Small intestine (tissue), 7 donors: ENCODE data around the gene IFNLR1. TPM values are rescaled to one million over a fixed set of nuclear protein-coding genes. Genes with fewer than 3 reads are reported as not detected.

Experiments
- DNase-seq, 2 donors: peaks; one replicate each; pipeline versions ENCODE4 v3.0.0 to v3.0.0-alpha.2; 2013
- FAIRE-seq: peaks from 2 replicates; lab custom pipeline; 2012; peaks lifted over from hg19 to GRCh38; lab: Jason Lieb, UNC
- H3K27ac ChIP-seq, 3 donors: one replicate each; pipeline ENCODE4 v1.5.1; 2013; ENCODE audit warnings: low read length in 2 of 3, mild to moderate bottlenecking in 2 of 3, control low read depth in 1 of 3, inconsistent platforms in 1 of 3, low read depth in 1 of 3, moderate library complexity in 1 of 3
- H3K27me3 ChIP-seq, 3 donors: one replicate each; pipeline ENCODE4 v1.6.1; 2013; ENCODE audit warnings: low read length in 3 of 3, inconsistent platforms in 1 of 3; ENCODE audit not compliant: control insufficient read depth in 3 of 3, insufficient read depth in 3 of 3
- H3K36me3 ChIP-seq, 3 donors: one replicate each; pipeline ENCODE4 v1.6.1; 2013; ENCODE audit warnings: low read length in 3 of 3, inconsistent platforms in 1 of 3, low read depth in 1 of 3, mild to moderate bottlenecking in 1 of 3, moderate library complexity in 1 of 3; ENCODE audit not compliant: control insufficient read depth in 3 of 3, insufficient read depth in 2 of 3
- H3K4me1 ChIP-seq, 3 donors: one replicate each; pipeline ENCODE4 v1.6.1; 2013; ENCODE audit warnings: low read length in 2 of 3, inconsistent platforms in 1 of 3, low read depth in 1 of 3, mild to moderate bottlenecking in 1 of 3, moderate library complexity in 1 of 3; ENCODE audit not compliant: control insufficient read depth in 3 of 3, insufficient read depth in 2 of 3
- H3K4me3 ChIP-seq, 3 donors: one replicate each; pipeline ENCODE4 v1.5.1; 2013; ENCODE audit warnings: low read length in 3 of 3, control low read depth in 1 of 3, inconsistent platforms in 1 of 3, low read depth in 1 of 3, mild to moderate bottlenecking in 1 of 3, moderate library complexity in 1 of 3
- H3K9me3 ChIP-seq, 2 donors: one replicate each; pipeline ENCODE4 v1.6.1; 2013; ENCODE audit warnings: low read depth in 1 of 2, low read length in 1 of 2; ENCODE audit not compliant: control insufficient read depth in 2 of 2, insufficient read depth in 1 of 2
- WGBS, 3 donors: extraction: QIAGEN DNeasy Blood & Tissue Kit; methylation state at CpG; one replicate each; pipeline ENCODE4 v1.1.7; 2013; 5-methylcytosine and 5-hydroxymethylcytosine counted together
- polyA plus RNA-seq, 4 donors: library from polyadenylated mRNA; stranded (reverse) in 3 of 4; unstranded in 1 of 4; fragments of 200-250 nt in 3 of 4; fragments of 120-200 nt in 1 of 4; gene quantifications; one replicate each; pipeline versions ENCODE4 v1.2.1 to v1.2.3, GENCODE V29; 2013
- donor health status: healthy with polysubstance abuse.
- donor health status: control.
- donor health status: control.
- donor health status: Bipolar disorder and iron deficiency.
- donor health status: healthy.

Gene IFNLR1
- polyA plus RNA-seq, 4 donors = 4.8 to 9.8 (median 6.9) TPM

- Histone ChIP-seq H3K27ac (peak overlapping the region in 1 of 3 donors; percentile 78), H3K36me3 (peaks cover 0 to 12% (median 0%) of the 10 kb centered on the region in 3 donors), H3K9me3 (no peaks in the 10 kb centered on the region), H3K4me1 (peaks cover 0 to 71% (median 0%) of the 10 kb centered on the region in 3 donors), H3K27me3 (peaks cover 0 to 6% (median 0%) of the 10 kb centered on the region in 3 donors), H3K4me3 (peak overlapping the region in 1 of 3 donors; percentile 35)
- WGBS, 3 donors = 83 to 94% (median 90%) methylated on average over 19 to 20 of the region's 20 CpGs
- DNase-seq (no peak), FAIRE-seq (no peak)
Observed at GRCh38 chr1:24111262-24111995, 75.7 kb downstream of the IFNLR1 start.

- peaks cover 0 to 6% (median 0%) of the 10 kb centered on the region in 3 donors for H3K27me3 ChIP-seq
- H3K27ac ChIP-seq = no peak overlapping the region
- H3K36me3 ChIP-seq = peaks cover 0 to 12% (median 0%) of the 10 kb centered on the region in 3 donors
- H3K4me1 ChIP-seq = peaks cover 0 to 70% (median 0%) of the 10 kb centered on the region in 3 donors
- H3K9me3 ChIP-seq = no peaks in the 10 kb centered on the region
- 74 to 89% (median 85%) methylated on average over 12 to 14 of the region's 14 CpGs for WGBS, 3 donors
- no peak for DNase-seq
- FAIRE-seq = no peak
- no peak overlapping the region for H3K4me3 ChIP-seq
Observed at GRCh38 chr1:24110642-24111261, 76.3 kb downstream of the IFNLR1 start.

- H3K27me3 ChIP-seq = peaks cover 0 to 6% (median 0%) of the 10 kb centered on the region in 3 donors
- DNase-seq (no peak), FAIRE-seq (no peak)
- 85 to 90% (median 89%) methylated on average over 14 to 15 of the region's 15 CpGs for WGBS, 3 donors
- H3K27ac ChIP-seq = peak overlapping the region in 1 of 3 donors; percentile 99
- H3K9me3 ChIP-seq = no peaks in the 10 kb centered on the region
- peaks cover 0 to 76% (median 0%) of the 10 kb centered on the region in 3 donors for H3K4me1 ChIP-seq
- no peak overlapping the region for H3K4me3 ChIP-seq
- H3K36me3 ChIP-seq = peaks cover 0 to 20% (median 0%) of the 10 kb centered on the region in 3 donors
Observed at GRCh38 chr1:24109686-24110475, 77.2 kb downstream of the IFNLR1 start.

GRCh38 chr1:24109166-24109483 is 78.0 kb downstream of the IFNLR1 start:
- WGBS, 3 donors = 8 to 39% (median 31%) methylated on average over 1 of the region's 1 CpG
- H3K36me3 ChIP-seq = peaks cover 0 to 28% (median 0%) of the 10 kb centered on the region in 3 donors
- FAIRE-seq (no peak), DNase-seq (no peak)
- H3K9me3 ChIP-seq = no peaks in the 10 kb centered on the region
- H3K4me3 ChIP-seq = no peak overlapping the region
- peaks cover 0 to 79% (median 0%) of the 10 kb centered on the region in 3 donors for H3K4me1 ChIP-seq
- H3K27ac ChIP-seq = peak overlapping the region; percentile 64 to 99 (median 66)
- H3K27me3 ChIP-seq = peaks cover 0 to 6% (median 0%) of the 10 kb centered on the region in 3 donors

GRCh38 chr1:24108334-24109165 is 78.5 kb downstream of the IFNLR1 start:
- no peak for FAIRE-seq
- peak; percentile 79 to 98 for DNase-seq

GRCh38 chr1:24107462-24108138 is 79.5 kb downstream of the IFNLR1 start:
- Histone ChIP-seq H3K4me1 (peaks cover 0 to 80% (median 0%) of the 10 kb centered on the region in 3 donors), H3K27me3 (peaks cover 0 to 1% (median 0%) of the 10 kb centered on the region in 3 donors), H3K9me3 (no peaks in the 10 kb centered on the region), H3K36me3 (peaks cover 0 to 34% (median 0%) of the 10 kb centered on the region in 3 donors), H3K4me3 (peak overlapping the region in 1 of 3 donors; percentile 59), H3K27ac (peak overlapping the region; percentile 51 to 99 (median 66))
- peak; percentile 82 to 84 for DNase-seq
- no peak for FAIRE-seq
- 37 to 66% (median 59%) methylated on average over 16 to 18 of the region's 18 CpGs for WGBS, 3 donors

More at GRCh38 chr1:24108334-24109165, 78.5 kb downstream of the IFNLR1 start:
- Histone ChIP-seq H3K9me3 (no peaks in the 10 kb centered on the region), H3K4me3 (peak overlapping the region in 1 of 3 donors; percentile 59), H3K27ac (peak overlapping the region; percentile 64 to 99 (median 66)), H3K4me1 (peaks cover 0 to 79% (median 0%) of the 10 kb centered on the region in 3 donors), H3K36me3 (peaks cover 0 to 28% (median 0%) of the 10 kb centered on the region in 3 donors), H3K27me3 (peaks cover 0 to 4% (median 0%) of the 10 kb centered on the region in 3 donors)
- WGBS, 3 donors = 13 to 57% (median 33%) methylated on average over 22 of the region's 22 CpGs

- DNase-seq (peak; percentile 64 to 88), FAIRE-seq (no peak)
- WGBS, 3 donors = 28 to 78% (median 60%) methylated on average over 11 to 19 of the region's 19 CpGs
- Histone ChIP-seq H3K27me3 (no peaks in the 10 kb centered on the region), H3K4me3 (peak overlapping the region in 1 of 3 donors; percentile 59), H3K27ac (peak overlapping the region in 2 of 3 donors; percentile 0 to 99), H3K9me3 (no peaks in the 10 kb centered on the region), H3K36me3 (peaks cover 0 to 46% (median 0%) of the 10 kb centered on the region in 3 donors), H3K4me1 (peaks cover 0 to 81% (median 2%) of the 10 kb centered on the region in 3 donors)
Observed at GRCh38 chr1:24105368-24106160, 81.5 kb downstream of the IFNLR1 start.
